GM23338 (cell line): Measurements from ENCODE around the gene CACNA2D3. TPM values are rescaled to one million over a fixed set of nuclear protein-coding genes. Genes with fewer than 3 reads are reported as not detected.

ENCODE experiments used
- ATAC-seq: fragments of 200-7000 bp; cut with Tn5 transposase; 3 replicates; pipeline ENCODE4 v1.9.1; 2020
- DNase-seq: peaks from one replicate; pipeline ENCODE4 v3.0.0-alpha.2; 2015; ENCODE audit warnings: low spot score
- H2AFZ ChIP-seq: fragments of 200-600 bp; sonication (generic); 2 replicates; pipeline ENCODE4 v1.8.0; 2016; ENCODE audit warnings: antibody characterized with exemption, mild to moderate bottlenecking, moderate library complexity
- H3F3A ChIP-seq: fragments of 200-600 bp; sonication (generic); replicated peaks from 2 replicates; pipeline ENCODE4 v1.8.0; 2017; ENCODE audit warnings: antibody characterized with exemption, mixed run types, low read depth
- H3K27ac ChIP-seq: fragments of 200-600 bp; sonication (generic); 2 replicates; pipeline ENCODE4 v1.6.1; 2016; ENCODE audit warnings: low read depth
- H3K27me3 ChIP-seq: fragments of 200-600 bp; sonication (generic); 2 replicates; pipeline ENCODE4 v1.8.0; 2016; ENCODE audit warnings: mild to moderate bottlenecking, mixed run types, moderate library complexity; ENCODE audit not compliant: insufficient read depth
- H3K36me3 ChIP-seq: fragments of 200-600 bp; sonication (generic); 2 replicates; pipeline ENCODE4 v1.8.0; 2016; ENCODE audit warnings: mild to moderate bottlenecking; ENCODE audit not compliant: insufficient read depth
- H3K4me1 ChIP-seq: fragments of 200-600 bp; sonication (generic); 2 replicates; pipeline ENCODE4 v1.8.0; 2016; ENCODE audit warnings: mild to moderate bottlenecking, moderate library complexity; ENCODE audit not compliant: insufficient read depth
- H3K4me2 ChIP-seq: fragments of 200-600 bp; sonication (generic); 2 replicates; pipeline ENCODE4 v1.7.1; 2017; ENCODE audit warnings: mixed run types
- H3K4me3 ChIP-seq: fragments of 200-600 bp; sonication (generic); 2 replicates; pipeline ENCODE4 v1.6.1; 2016; ENCODE audit warnings: mixed run types
- H3K79me2 ChIP-seq: fragments of 200-600 bp; sonication (generic); replicated peaks from 2 replicates; pipeline ENCODE4 v1.8.0; 2017; ENCODE audit warnings: mild to moderate bottlenecking; ENCODE audit not compliant: insufficient read depth
- H3K9me2 ChIP-seq: fragments of 200-600 bp; sonication (generic); 2 replicates; pipeline ENCODE4 v1.8.0; 2017; ENCODE audit not compliant: insufficient read depth
- H4K20me1 ChIP-seq: fragments of 200-600 bp; sonication (generic); replicated peaks from 2 replicates; pipeline ENCODE4 v1.8.0; 2017; ENCODE audit warnings: mild to moderate bottlenecking; ENCODE audit not compliant: insufficient read depth
- H3K27ac Mint-ChIP-seq: 2 replicates; pipeline ENCODE4 v1.8.0; 2020; ENCODE audit warnings: inconsistent platforms, mild to moderate bottlenecking, moderate library complexity, mixed read lengths
- H3K27me3 Mint-ChIP-seq: 3 replicates; pipeline ENCODE4 v1.8.0; 2022; ENCODE audit warnings: low read depth, mild to moderate bottlenecking, moderate library complexity, mixed read lengths, inconsistent platforms; ENCODE audit not compliant: insufficient read depth, poor library complexity
- H3K36me3 Mint-ChIP-seq: 3 replicates; pipeline ENCODE4 v1.8.0; 2021; ENCODE audit warnings: low read depth, mild to moderate bottlenecking, inconsistent platforms, moderate library complexity, mixed read lengths
- H3K4me1 Mint-ChIP-seq: 3 replicates; pipeline ENCODE4 v1.8.0; 2020; ENCODE audit warnings: mild to moderate bottlenecking, inconsistent platforms, mixed read lengths
- H3K4me3 Mint-ChIP-seq: 3 replicates; pipeline ENCODE4 v1.8.0; 2021; ENCODE audit warnings: moderate library complexity, mild to moderate bottlenecking, inconsistent platforms, mixed read lengths
- H3K9me3 Mint-ChIP-seq: 3 replicates; pipeline ENCODE4 v1.8.0; 2020; ENCODE audit warnings: moderate library complexity, mild to moderate bottlenecking, inconsistent platforms, mixed read lengths
- CREB1 ChIP-seq: fragments of 250-450 bp; sonication (Bioruptor Pico); IDR thresholded peaks from 2 replicates; pipeline ENCODE4 v1.5.0; 2020; ENCODE audit warnings: low read depth, mild to moderate bottlenecking, moderate library complexity
- CTCF ChIP-seq, 2 experiments: fragments of 200-600 bp in 1 of 2; sonication (generic) in 1 of 2; conservative IDR thresholded peaks; 2 replicates each; pipeline versions ENCODE4 v1.5.1 to v1.6.1; 2016 to 2017; ENCODE audit warnings: antibody characterized with exemption in 2 of 2, low read depth in 2 of 2, mild to moderate bottlenecking in 2 of 2, moderate library complexity in 1 of 2
- ETS1 ChIP-seq: IDR thresholded peaks from 2 replicates; pipeline ENCODE4 v1.6.1; 2016; ENCODE audit warnings: antibody characterized with exemption
- EZH2 ChIP-seq: fragments of 200-600 bp; sonication (generic); IDR thresholded peaks from one replicate; pipeline ENCODE4 v1.8.0; 2017; ENCODE audit warnings: antibody characterized with exemption, mild to moderate bottlenecking, low read depth; ENCODE audit not compliant: unreplicated experiment
- EZH2phosphoT487 ChIP-seq: fragments of 200-600 bp; sonication (generic); IDR thresholded peaks from one replicate; pipeline ENCODE4 v1.8.1; 2018; ENCODE audit warnings: antibody characterized with exemption; ENCODE audit not compliant: unreplicated experiment
- JUNB ChIP-seq: IDR thresholded peaks from one replicate; pipeline ENCODE4 v1.6.1; 2016; ENCODE audit warnings: antibody characterized with exemption; ENCODE audit not compliant: unreplicated experiment
- NANOG ChIP-seq: IDR thresholded peaks from 2 replicates; pipeline ENCODE4 v1.6.1; 2016; ENCODE audit warnings: antibody characterized with exemption, borderline replicate concordance
- POLR2AphosphoS5 ChIP-seq: IDR thresholded peaks from 2 replicates; pipeline ENCODE4 v1.6.1; 2016; ENCODE audit warnings: antibody characterized with exemption, low read depth
- STAT1 ChIP-seq: IDR thresholded peaks from one replicate; pipeline ENCODE4 v1.6.1; 2016; ENCODE audit warnings: antibody characterized with exemption; ENCODE audit not compliant: unreplicated experiment
- ZNF114 ChIP-seq: fragments of 250-450 bp; sonication (Bioruptor Pico); IDR thresholded peaks from 2 replicates; pipeline ENCODE4 v1.5.0; 2020; ENCODE audit warnings: mild to moderate bottlenecking, moderate library complexity
- ZNF331 ChIP-seq: fragments of 250-450 bp; sonication (Bioruptor Pico); IDR thresholded peaks from 2 replicates; pipeline ENCODE4 v1.5.0; 2020; ENCODE audit warnings: low read depth, mild to moderate bottlenecking, moderate library complexity
- polyA plus RNA-seq: library from polyadenylated mRNA; unstranded; fragments of >200 nt; fragmentation: Nextera tagmentation; extraction: Ambion mirVana; gene quantifications from 2 replicates; pipeline ENCODE4 v1.2.1, GENCODE V29; 2016
- total RNA-seq: library from RNA; depleted of rRNA; stranded (reverse); fragments of >200 nt; shearing (Covaris generic); gene quantifications from 2 replicates; pipeline ENCODE4 v1.2.3, GENCODE V29; 2014
- TF ChIP-seq, protein P1 (sequence below): IDR thresholded peaks from one replicate; pipeline ENCODE4 v1.6.1; 2018; ENCODE audit warnings: antibody characterized with exemption; ENCODE audit not compliant: unreplicated experiment

Gene CACNA2D3
- total and polyA plus RNA-seq, 2 experiments from 2014 or later = 2.2 to 2.3 TPM

GRCh38 chr3:54547051-54547450, 424.7 kb downstream of the CACNA2D3 start (continued):
- no peak for TF ChIP-seq CTCF (conservative IDR thresholded peaks at IDR 0.05; ENCODE audit: low read depth in 2 of 2)
- no peak for TF ChIP-seq STAT1
- no peak for TF ChIP-seq ZNF331 (CRISPR knock-in tag)
- no peak for TF ChIP-seq JUNB
- TF ChIP-seq EZH2 = no peak
- TF ChIP-seq CREB1 (CRISPR knock-in tag) = no peak
- no peak for TF ChIP-seq NANOG
- TF ChIP-seq ZNF114 (CRISPR knock-in tag) = no peak
- TF ChIP-seq POLR2AphosphoS5 = no peak
- TF ChIP-seq, protein P1, sequence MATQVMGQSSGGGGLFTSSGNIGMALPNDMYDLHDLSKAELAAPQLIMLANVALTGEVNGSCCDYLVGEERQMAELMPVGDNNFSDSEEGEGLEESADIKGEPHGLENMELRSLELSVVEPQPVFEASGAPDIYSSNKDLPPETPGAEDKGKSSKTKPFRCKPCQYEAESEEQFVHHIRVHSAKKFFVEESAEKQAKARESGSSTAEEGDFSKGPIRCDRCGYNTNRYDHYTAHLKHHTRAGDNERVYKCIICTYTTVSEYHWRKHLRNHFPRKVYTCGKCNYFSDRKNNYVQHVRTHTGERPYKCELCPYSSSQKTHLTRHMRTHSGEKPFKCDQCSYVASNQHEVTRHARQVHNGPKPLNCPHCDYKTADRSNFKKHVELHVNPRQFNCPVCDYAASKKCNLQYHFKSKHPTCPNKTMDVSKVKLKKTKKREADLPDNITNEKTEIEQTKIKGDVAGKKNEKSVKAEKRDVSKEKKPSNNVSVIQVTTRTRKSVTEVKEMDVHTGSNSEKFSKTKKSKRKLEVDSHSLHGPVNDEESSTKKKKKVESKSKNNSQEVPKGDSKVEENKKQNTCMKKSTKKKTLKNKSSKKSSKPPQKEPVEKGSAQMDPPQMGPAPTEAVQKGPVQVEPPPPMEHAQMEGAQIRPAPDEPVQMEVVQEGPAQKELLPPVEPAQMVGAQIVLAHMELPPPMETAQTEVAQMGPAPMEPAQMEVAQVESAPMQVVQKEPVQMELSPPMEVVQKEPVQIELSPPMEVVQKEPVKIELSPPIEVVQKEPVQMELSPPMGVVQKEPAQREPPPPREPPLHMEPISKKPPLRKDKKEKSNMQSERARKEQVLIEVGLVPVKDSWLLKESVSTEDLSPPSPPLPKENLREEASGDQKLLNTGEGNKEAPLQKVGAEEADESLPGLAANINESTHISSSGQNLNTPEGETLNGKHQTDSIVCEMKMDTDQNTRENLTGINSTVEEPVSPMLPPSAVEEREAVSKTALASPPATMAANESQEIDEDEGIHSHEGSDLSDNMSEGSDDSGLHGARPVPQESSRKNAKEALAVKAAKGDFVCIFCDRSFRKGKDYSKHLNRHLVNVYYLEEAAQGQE = no peak
- TF ChIP-seq EZH2phosphoT487 = no peak

GRCh38 chr3:54547846-54548245, 425.5 kb downstream of the CACNA2D3 start:
- Histone ChIP-seq H3K4me1 (no peaks in the 10 kb centered on the region), H3K27ac (no peak overlapping the region), H3K36me3 (no peaks in the 10 kb centered on the region), H3K4me3 (no peak overlapping the region), H3K27me3 (no peaks in the 10 kb centered on the region), H3K4me2 (no peak overlapping the region), H3K79me2 (no peaks in the 10 kb centered on the region), H2AFZ (no peak overlapping the region), H3F3A (no peaks in the 10 kb centered on the region), H4K20me1 (no peaks in the 10 kb centered on the region), H3K9me2 (no peaks in the 10 kb centered on the region; the same call in 1 of the 2 replicates)
- DNase-seq (no peak), ATAC-seq (no peak)
- Mint-ChIP-seq H3K4me3 (no peak overlapping the region), H3K36me3 (no peaks in the 10 kb centered on the region), H3K9me3 (no peaks in the 10 kb centered on the region; the same call in 2 of the 3 replicates), H3K27ac (no peak overlapping the region), H3K27me3 (peaks cover 2% of the 10 kb centered on the region), H3K4me1 (peaks cover 6% of the 10 kb centered on the region; the same call in 2 of the 3 replicates)
- no peak for TF ChIP-seq ZNF331 (CRISPR knock-in tag)
- TF ChIP-seq CTCF (conservative IDR thresholded peaks at IDR 0.05; ENCODE audit: low read depth in 2 of 2) = no peak
- TF ChIP-seq ETS1 = no peak
- TF ChIP-seq EZH2phosphoT487 = no peak
- TF ChIP-seq CREB1 (CRISPR knock-in tag) = no peak
- no peak for TF ChIP-seq ZNF114 (CRISPR knock-in tag)
- no peak for TF ChIP-seq EZH2
- no peak for TF ChIP-seq JUNB
